ENCODE measurements around the gene SLC6A15.

The SLC6A15 gene

GRCh38 chr12:84913129-84913515 is 523 bp upstream of the SLC6A15 start:
- Histone ChIP-seq H3K9me3 (ENCODE audit: insufficient read depth, low read depth, low read length) (no peaks in the 10 kb centered on the region), H2AFZ (ENCODE audit: insufficient read depth, low read length, poor library complexity) (peak overlapping the region; percentile 62), H3K14ac (ENCODE audit: low read length) (no peak overlapping the region), H4K91ac (ENCODE audit: low read depth, low read length) (no peak overlapping the region), H2BK5ac (ENCODE audit: low read depth, low read length, poor library complexity) (no peak overlapping the region), H3K27ac (ENCODE audit: low read depth, low read length) (no peak overlapping the region), H3K4me3 (ENCODE audit: low read depth, low read length) (peak overlapping the region; percentile 86), H3K79me1 (ENCODE audit: low read length) (peaks cover 5% of the 10 kb centered on the region), H4K8ac (ENCODE audit: low read depth, low read length) (no peak overlapping the region), H2AK5ac (ENCODE audit: low read length) (no peak overlapping the region), H2BK120ac (ENCODE audit: insufficient read depth, low read length, poor library complexity) (no peak overlapping the region), H3K9ac (ENCODE audit: low read length) (peak overlapping the region; percentile 72), H3K18ac (ENCODE audit: low read length) (no peak overlapping the region), H3K79me2 (ENCODE audit: control insufficient read depth, insufficient read depth, low read length, poor library complexity) (no peaks in the 10 kb centered on the region), H3K27me3 (ENCODE audit: insufficient read depth, low read length) (no peaks in the 10 kb centered on the region), H4K12ac (ENCODE audit: low read depth, low read length) (no peak overlapping the region), H3K36me3 (ENCODE audit: control insufficient read depth in 1 of 2, insufficient read depth in 2 of 2, low read length in 2 of 2) (no peaks in the 10 kb centered on the region), H3K23ac (ENCODE audit: low read length) (no peak overlapping the region), H3K4ac (ENCODE audit: low read depth, low read length) (no peak overlapping the region), H3K4me1 (ENCODE audit: control insufficient read depth in 1 of 2, insufficient read depth in 2 of 2, low read length in 2 of 2) (peaks cover 0 to 4% of the 10 kb centered on the region in 2 experiments), H3K4me2 (ENCODE audit: low read length) (peak overlapping the region; percentile 100), H2BK12ac (ENCODE audit: low read length) (no peak overlapping the region)
- peak; percentile 22 to 57 for DNase-seq
- WGBS (ENCODE audit: extremely low coverage, insufficient coverage, insufficient read length): no CpG with 5 or more reads among the region's 9 CpGs

- WGBS (ENCODE audit: extremely low coverage, insufficient coverage, insufficient read length): no CpG with 5 or more reads among the region's 48 CpGs
- Histone ChIP-seq H4K12ac (ENCODE audit: low read depth, low read length) (no peak overlapping the region), H2BK120ac (ENCODE audit: insufficient read depth, low read length, poor library complexity) (no peak overlapping the region)
Observed at GRCh38 chr12:84911271-84912197, 1.1 kb downstream of the SLC6A15 start.

GRCh38 chr12:84910549-84911241 is 1.9 kb downstream of the SLC6A15 start:
- Histone ChIP-seq H3K27ac (ENCODE audit: low read depth, low read length) (no peak overlapping the region), H3K79me1 (ENCODE audit: low read length) (peaks cover 5% of the 10 kb centered on the region), H3K18ac (ENCODE audit: low read length) (no peak overlapping the region), H3K36me3 (ENCODE audit: control insufficient read depth in 1 of 2, insufficient read depth in 2 of 2, low read length in 2 of 2) (no peaks in the 10 kb centered on the region), H4K12ac (ENCODE audit: low read depth, low read length) (no peak overlapping the region), H4K8ac (ENCODE audit: low read depth, low read length) (peak overlapping the region; percentile 4), H3K4ac (ENCODE audit: low read depth, low read length) (no peak overlapping the region), H3K79me2 (ENCODE audit: control insufficient read depth, insufficient read depth, low read length, poor library complexity) (no peaks in the 10 kb centered on the region), H3K4me1 (ENCODE audit: control insufficient read depth in 1 of 2, insufficient read depth in 2 of 2, low read length in 2 of 2) (peaks cover 0 to 4% of the 10 kb centered on the region in 2 experiments), H2BK12ac (ENCODE audit: low read length) (no peak overlapping the region), H2AK5ac (ENCODE audit: low read length) (no peak overlapping the region), H3K27me3 (ENCODE audit: insufficient read depth, low read length) (no peaks in the 10 kb centered on the region), H3K4me3 (ENCODE audit: low read depth, low read length) (peak overlapping the region; percentile 86), H3K4me2 (ENCODE audit: low read length) (peak overlapping the region; percentile 100), H2AFZ (ENCODE audit: insufficient read depth, low read length, poor library complexity) (peak overlapping the region; percentile 56), H3K9me3 (ENCODE audit: insufficient read depth, low read depth, low read length) (no peaks in the 10 kb centered on the region), H4K91ac (ENCODE audit: low read depth, low read length) (no peak overlapping the region), H3K9ac (ENCODE audit: low read length) (no peak overlapping the region), H2BK120ac (ENCODE audit: insufficient read depth, low read length, poor library complexity) (no peak overlapping the region), H3K14ac (ENCODE audit: low read length) (no peak overlapping the region), H3K23ac (ENCODE audit: low read length) (no peak overlapping the region), H2BK5ac (ENCODE audit: low read depth, low read length, poor library complexity) (no peak overlapping the region)
- no CpG with 5 or more reads among the region's 21 CpGs for WGBS (ENCODE audit: extremely low coverage, insufficient coverage, insufficient read length)
- DNase-seq: no peak

More at GRCh38 chr12:84911271-84912197, 1.1 kb downstream of the SLC6A15 start:
- no peak overlapping the region for H2BK12ac ChIP-seq (ENCODE audit: low read length)
- no peaks in the 10 kb centered on the region for H3K79me2 ChIP-seq (ENCODE audit: control insufficient read depth, insufficient read depth, low read length, poor library complexity)
- H3K23ac ChIP-seq (ENCODE audit: low read length): no peak overlapping the region
- H3K4ac ChIP-seq (ENCODE audit: low read depth, low read length): no peak overlapping the region
- H3K36me3 ChIP-seq (ENCODE audit: control insufficient read depth in 1 of 2, insufficient read depth in 2 of 2, low read length in 2 of 2): no peaks in the 10 kb centered on the region
- H2BK5ac ChIP-seq (ENCODE audit: low read depth, low read length, poor library complexity): no peak overlapping the region
- H3K14ac ChIP-seq (ENCODE audit: low read length): no peak overlapping the region
- H3K4me3 ChIP-seq (ENCODE audit: low read depth, low read length): peak overlapping the region; percentile 86
- H3K4me2 ChIP-seq (ENCODE audit: low read length): peak overlapping the region; percentile 100
- no peaks in the 10 kb centered on the region for H3K9me3 ChIP-seq (ENCODE audit: insufficient read depth, low read depth, low read length)
- no peaks in the 10 kb centered on the region for H3K27me3 ChIP-seq (ENCODE audit: insufficient read depth, low read length)
- no peak overlapping the region for H2AK5ac ChIP-seq (ENCODE audit: low read length)
- peaks cover 0 to 4% of the 10 kb centered on the region in 2 experiments for H3K4me1 ChIP-seq (ENCODE audit: control insufficient read depth in 1 of 2, insufficient read depth in 2 of 2, low read length in 2 of 2)
- no peak overlapping the region for H3K18ac ChIP-seq (ENCODE audit: low read length)
- no peak overlapping the region for H3K27ac ChIP-seq (ENCODE audit: low read depth, low read length)
- peak; percentile 41 to 54 for DNase-seq
- peaks cover 5% of the 10 kb centered on the region for H3K79me1 ChIP-seq (ENCODE audit: low read length)
- no peak overlapping the region for H4K8ac ChIP-seq (ENCODE audit: low read depth, low read length)
- H2AFZ ChIP-seq (ENCODE audit: insufficient read depth, low read length, poor library complexity): peak overlapping the region; percentile 38
- H4K91ac ChIP-seq (ENCODE audit: low read depth, low read length): no peak overlapping the region
- no peak overlapping the region for H3K9ac ChIP-seq (ENCODE audit: low read length)

GRCh38 chr12:84904051-84904450 is 8.5 kb downstream of the SLC6A15 start:
- no peak for DNase-seq
- no peak overlapping the region for H2AFZ ChIP-seq (ENCODE audit: insufficient read depth, low read length, poor library complexity)

More at GRCh38 chr12:84904051-84904450, 8.5 kb downstream of the SLC6A15 start:
- H3K9ac ChIP-seq (ENCODE audit: low read length): no peak overlapping the region
- H3K27ac ChIP-seq (ENCODE audit: low read depth, low read length): no peak overlapping the region
- H4K8ac ChIP-seq (ENCODE audit: low read depth, low read length): no peak overlapping the region
- no peaks in the 10 kb centered on the region for H3K9me3 ChIP-seq (ENCODE audit: insufficient read depth, low read depth, low read length)
- no peak overlapping the region for H3K23ac ChIP-seq (ENCODE audit: low read length)
- H3K36me3 ChIP-seq (ENCODE audit: control insufficient read depth in 1 of 2, insufficient read depth in 2 of 2, low read length in 2 of 2): no peaks in the 10 kb centered on the region
- no peaks in the 10 kb centered on the region for H3K27me3 ChIP-seq (ENCODE audit: insufficient read depth, low read length)
- H2AK5ac ChIP-seq (ENCODE audit: low read length): no peak overlapping the region
- H3K14ac ChIP-seq (ENCODE audit: low read length): no peak overlapping the region
- no peak overlapping the region for H3K4ac ChIP-seq (ENCODE audit: low read depth, low read length)
- H2BK5ac ChIP-seq (ENCODE audit: low read depth, low read length, poor library complexity): no peak overlapping the region
- no peak overlapping the region for H3K4me2 ChIP-seq (ENCODE audit: low read length)
- H2BK120ac ChIP-seq (ENCODE audit: insufficient read depth, low read length, poor library complexity): no peak overlapping the region
- no peak overlapping the region for H4K12ac ChIP-seq (ENCODE audit: low read depth, low read length)
- no peaks in the 10 kb centered on the region for H3K4me1 ChIP-seq (ENCODE audit: control insufficient read depth in 1 of 2, insufficient read depth in 2 of 2, low read length in 2 of 2)
- no peaks in the 10 kb centered on the region for H3K79me2 ChIP-seq (ENCODE audit: control insufficient read depth, insufficient read depth, low read length, poor library complexity)
- H4K91ac ChIP-seq (ENCODE audit: low read depth, low read length): no peak overlapping the region
- no peaks in the 10 kb centered on the region for H3K79me1 ChIP-seq (ENCODE audit: low read length)
- no peak overlapping the region for H3K4me3 ChIP-seq (ENCODE audit: low read depth, low read length)
- no peak overlapping the region for H3K18ac ChIP-seq (ENCODE audit: low read length)
- no peak overlapping the region for H2BK12ac ChIP-seq (ENCODE audit: low read length)
- no CpG with 5 or more reads among the region's 2 CpGs for WGBS (ENCODE audit: extremely low coverage, insufficient coverage, insufficient read length)
